Immature natural killer cell (primary cell): ENCODE measurements around the gene MYPOP. TPM values are rescaled to one million over a fixed set of nuclear protein-coding genes. Genes with fewer than 3 reads are reported as not detected.
"Not testable (repeated sequence)": the region's sequence is repeated elsewhere in the genome, so short reads cannot be mapped to it uniquely, and the experiment has no call there.

Experiments used
- DNase-seq, 3 donors: peaks; one replicate each; pipeline ENCODE4 v3.0.0; 2022; ENCODE audit warnings: mixed read lengths in 1 of 3
- H3K27ac Mint-ChIP-seq, 6 donors: one replicate each; pipeline ENCODE4 v1.8.0; 2020; ENCODE audit warnings: mixed read lengths in 6 of 6, mild to moderate bottlenecking in 5 of 6, inconsistent platforms in 4 of 6, moderate library complexity in 3 of 6
- H3K27me3 Mint-ChIP-seq, 3 donors: one replicate each; pipeline ENCODE4 v1.8.0; 2020 to 2021; ENCODE audit warnings: low read depth in 3 of 3, mild to moderate bottlenecking in 3 of 3, mixed read lengths in 3 of 3, moderate library complexity in 3 of 3, inconsistent platforms in 1 of 3
- H3K36me3 Mint-ChIP-seq, 3 donors: one replicate each; pipeline ENCODE4 v1.8.0; 2020; ENCODE audit warnings: mixed read lengths in 3 of 3, inconsistent platforms in 2 of 3, mild to moderate bottlenecking in 2 of 3
- H3K4me1 Mint-ChIP-seq, 2 donors: one replicate each; pipeline ENCODE4 v1.8.0; 2020; ENCODE audit warnings: inconsistent platforms in 2 of 2, mild to moderate bottlenecking in 2 of 2, mixed read lengths in 2 of 2, moderate library complexity in 1 of 2
- H3K4me3 Mint-ChIP-seq, 5 donors: one replicate each; pipeline ENCODE4 v1.8.0; 2020; ENCODE audit warnings: mild to moderate bottlenecking in 5 of 5, mixed read lengths in 5 of 5, inconsistent platforms in 3 of 5, moderate library complexity in 3 of 5
- H3K9me3 Mint-ChIP-seq, 6 donors: one replicate each; pipeline ENCODE4 v1.8.0; 2020; ENCODE audit warnings: mild to moderate bottlenecking in 6 of 6, mixed read lengths in 6 of 6, inconsistent platforms in 4 of 6, moderate library complexity in 3 of 6
- polyA plus RNA-seq, 3 donors: library from polyadenylated mRNA; unstranded; fragments of 300-500 nt; fragmentation: Illumina TruSeq; gene quantifications; one replicate each; pipeline ENCODE4 v1.2.3, GENCODE V29; 2021

Gene MYPOP
- polyA plus RNA-seq, 3 donors from 2014 or later, result 0.12 to 0.45 (median 0.13) TPM

DNA sequence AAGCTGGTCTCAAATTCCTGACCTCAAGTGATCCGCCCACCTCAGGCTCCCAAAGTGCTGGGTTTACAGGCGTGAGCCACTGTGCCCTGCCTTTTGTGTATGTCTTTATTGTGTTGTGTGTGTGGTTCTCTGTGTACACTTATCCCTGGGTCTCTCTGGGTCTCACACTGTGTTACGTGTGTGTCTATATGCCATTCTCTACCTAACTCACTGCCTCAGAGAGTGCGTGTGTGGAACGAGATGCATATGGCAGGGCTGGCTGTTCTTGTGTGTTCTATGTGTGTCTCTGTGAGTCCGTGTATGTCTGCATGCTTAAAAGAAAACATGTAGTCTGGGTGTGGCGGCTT lies 27.8 kb downstream of the MYPOP start:
- Mint-ChIP-seq H3K27me3 (peaks cover 0 to 12% (median 4%) of the 10 kb centered on the region in 3 donors), H3K27ac (peak overlapping the region in 1 of 6 donors; percentile 24), H3K4me3 (peak overlapping the region in 1 of 5 donors; percentile 50), H3K9me3 (no peaks in the 10 kb centered on the region), H3K4me1 (peaks cover 9 to 13% of the 10 kb centered on the region in 2 donors), H3K36me3 (peaks cover 0 to 5% (median 3%) of the 10 kb centered on the region in 3 donors)
- no peak for DNase-seq

- no peak for DNase-seq
- peaks cover 9 to 13% of the 10 kb centered on the region in 2 donors for H3K4me1 Mint-ChIP-seq
- peaks cover 0 to 12% (median 0%) of the 10 kb centered on the region in 3 donors for H3K27me3 Mint-ChIP-seq
- no peaks in the 10 kb centered on the region for H3K9me3 Mint-ChIP-seq
- H3K27ac Mint-ChIP-seq, result no peak overlapping the region
- H3K36me3 Mint-ChIP-seq, result no peaks in the 10 kb centered on the region
- no peak overlapping the region for H3K4me3 Mint-ChIP-seq
These were observed 29.1 kb downstream of the MYPOP start for GRCh38 chr19:45873219-45873772.

GRCh38 chr19:45872095-45872919 lies 30.1 kb downstream of the MYPOP start:
- H3K4me3 Mint-ChIP-seq, result no peak overlapping the region
- no peaks in the 10 kb centered on the region for H3K9me3 Mint-ChIP-seq
- no peak for DNase-seq
- peaks cover 0 to 10% (median 0%) of the 10 kb centered on the region in 3 donors for H3K27me3 Mint-ChIP-seq
- no peaks in the 10 kb centered on the region for H3K36me3 Mint-ChIP-seq
- peaks cover 2 to 7% of the 10 kb centered on the region in 2 donors for H3K4me1 Mint-ChIP-seq
- no peak overlapping the region for H3K27ac Mint-ChIP-seq

DNA sequence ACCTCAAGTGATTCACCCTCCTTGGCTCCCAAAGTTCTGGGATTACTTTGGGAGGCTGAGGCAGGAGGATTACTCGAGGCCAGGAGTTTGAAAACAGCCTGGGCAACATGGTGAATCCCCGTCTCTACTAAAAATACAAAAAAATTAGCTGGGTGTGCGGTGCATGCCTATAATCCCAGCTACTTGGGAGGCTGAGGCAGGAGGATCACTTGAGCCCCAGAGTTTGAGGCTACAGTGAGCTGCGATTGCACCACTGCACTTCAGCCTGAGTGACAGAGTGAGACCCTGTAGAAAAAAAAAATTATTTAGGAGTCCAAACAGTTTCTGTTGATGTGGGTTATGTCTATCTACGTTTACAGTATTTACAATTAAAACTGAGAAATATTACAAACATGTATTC lies 31.6 kb downstream of the MYPOP start:
- DNase-seq, result no peak
- Mint-ChIP-seq H3K27ac (no peak overlapping the region), H3K4me1 (no peaks in the 10 kb centered on the region), H3K9me3 (no peaks in the 10 kb centered on the region), H3K4me3 (no peak overlapping the region), H3K27me3 (peaks cover under 1 to 4% (median 2%) of the 10 kb centered on the region in 3 donors), H3K36me3 (no peaks in the 10 kb centered on the region)

GRCh38 chr19:45867241-45867640 lies 35.2 kb downstream of the MYPOP start:
- not testable (repeated sequence) for H3K36me3 Mint-ChIP-seq, H3K27ac Mint-ChIP-seq, H3K9me3 Mint-ChIP-seq, DNase-seq, H3K4me3 Mint-ChIP-seq
- peaks cover 7 to 14% (median 9%) of the 10 kb centered on the region in 3 donors for H3K27me3 Mint-ChIP-seq
- peaks cover 21 to 24% of the 10 kb centered on the region in 2 donors for H3K4me1 Mint-ChIP-seq

DNA sequence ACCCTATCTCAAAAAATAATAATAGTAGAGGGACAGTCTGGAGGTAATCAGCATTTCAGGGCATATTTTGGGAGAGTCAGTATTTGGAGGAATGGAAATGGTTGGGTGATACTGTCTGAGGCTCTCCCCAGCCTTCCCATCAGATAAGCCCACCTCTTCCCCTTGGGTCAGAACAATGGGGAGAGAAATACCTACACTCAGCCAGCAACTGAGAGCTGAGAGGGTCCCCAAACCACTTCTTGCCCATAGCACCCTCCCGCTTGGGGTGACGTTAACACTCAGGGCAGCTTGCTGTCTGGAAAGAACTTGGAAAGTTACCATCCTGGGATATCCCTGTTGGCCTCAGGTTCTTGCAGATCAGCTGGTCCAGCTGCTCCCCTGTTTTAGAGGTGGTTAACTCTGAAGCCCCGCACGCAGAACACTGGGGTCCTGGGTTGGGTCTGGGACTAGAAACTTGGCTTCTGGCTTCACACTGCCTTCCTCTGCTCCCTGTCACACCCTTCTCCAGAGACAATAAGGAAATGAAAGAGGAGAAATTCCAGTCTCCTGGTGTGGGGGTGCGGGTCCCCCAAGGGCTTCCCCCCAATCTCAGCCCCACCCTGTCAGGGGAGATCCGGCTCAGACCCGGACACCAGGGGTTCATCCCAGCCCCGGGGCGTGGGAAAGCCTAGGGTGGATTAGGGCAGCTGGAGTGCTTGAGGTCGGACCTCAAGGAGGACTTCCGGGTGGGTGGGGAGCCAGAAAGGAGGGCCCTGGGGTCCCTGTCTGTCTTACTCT lies 35.8 kb downstream of the MYPOP start:
- DNase-seq, result no peak
- H3K9me3 Mint-ChIP-seq, result no peaks in the 10 kb centered on the region
- H3K27ac Mint-ChIP-seq, result no peak overlapping the region
- H3K4me1 Mint-ChIP-seq, result peaks cover 24 to 29% of the 10 kb centered on the region in 2 donors
- no peaks in the 10 kb centered on the region for H3K36me3 Mint-ChIP-seq
- H3K27me3 Mint-ChIP-seq, result peaks cover 7 to 15% (median 9%) of the 10 kb centered on the region in 3 donors
- H3K4me3 Mint-ChIP-seq, result no peak overlapping the region

- H3K27ac Mint-ChIP-seq, result no peak overlapping the region
These were observed 37.0 kb downstream of the MYPOP start for GRCh38 chr19:45865269-45865948.

DNA sequence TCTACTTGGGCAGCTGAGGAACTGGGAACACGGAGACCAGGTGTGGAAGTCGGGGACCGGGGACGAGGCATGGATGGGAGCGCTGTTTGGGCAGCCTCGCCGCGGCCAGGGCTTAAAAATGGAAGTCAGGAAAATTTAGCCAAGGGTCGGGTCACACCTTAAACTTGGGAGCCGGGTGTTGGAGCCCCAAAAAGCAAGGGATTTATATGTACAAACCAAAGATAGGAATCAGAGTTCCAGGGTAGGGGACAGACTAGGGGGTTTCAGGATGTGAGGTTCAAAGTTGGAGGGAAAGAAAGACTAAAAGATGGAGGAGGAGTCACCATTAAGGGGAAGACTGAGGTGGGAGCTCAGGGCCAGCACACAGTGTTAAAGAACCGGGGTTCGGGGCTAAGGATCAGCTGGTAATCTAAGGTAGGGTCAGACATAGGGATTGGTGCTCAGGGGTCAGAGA lies 37.8 kb downstream of the MYPOP start:
- H3K36me3 Mint-ChIP-seq, result no peaks in the 10 kb centered on the region
- H3K9me3 Mint-ChIP-seq, result no peaks in the 10 kb centered on the region
- no peak overlapping the region for H3K27ac Mint-ChIP-seq

More at GRCh38 chr19:45865269-45865948, 37.0 kb downstream of the MYPOP start:
- no peak for DNase-seq
- peak overlapping the region in 1 of 5 donors; percentile 25 for H3K4me3 Mint-ChIP-seq
- H3K4me1 Mint-ChIP-seq, result peaks cover 27 to 36% of the 10 kb centered on the region in 2 donors
- no peaks in the 10 kb centered on the region for H3K36me3 Mint-ChIP-seq
- no peaks in the 10 kb centered on the region for H3K9me3 Mint-ChIP-seq
- peaks cover 7 to 15% (median 9%) of the 10 kb centered on the region in 3 donors for H3K27me3 Mint-ChIP-seq

GRCh38 chr19:45863840-45864628 lies 38.4 kb downstream of the MYPOP start, which contains the start of gene FOXA3:
Gene FOXA3 (plus strand): TSS chr19:45864326. CDS start chr19:45864457, 131 bp downstream.
- peak within 1 kb of the TSS; percentile 92 to 97 (median 96) for H3K4me3 Mint-ChIP-seq
- no peaks in the 10 kb centered on the region for H3K9me3 Mint-ChIP-seq
- peak within 1 kb of the TSS; percentile 88 to 99 (median 95) for H3K27ac Mint-ChIP-seq
- H3K27me3 Mint-ChIP-seq, result peaks cover 7 to 15% (median 9%) of the 10 kb centered on the region in 3 donors
- H3K4me1 Mint-ChIP-seq, result peaks cover 28 to 36% of the 10 kb centered on the region in 2 donors
- DNase-seq, result peak; percentile 61 to 63 (median 63)
- no peaks in the 10 kb centered on the region for H3K36me3 Mint-ChIP-seq

More for the DNA sequence above, 37.8 kb downstream of the MYPOP start:
- H3K27me3 Mint-ChIP-seq, result peaks cover 7 to 15% (median 9%) of the 10 kb centered on the region in 3 donors
- no peak for DNase-seq
- H3K4me1 Mint-ChIP-seq, result peaks cover 28 to 36% of the 10 kb centered on the region in 2 donors
- H3K4me3 Mint-ChIP-seq, result peak overlapping the region; percentile 34 to 63 (median 62)

DNA sequence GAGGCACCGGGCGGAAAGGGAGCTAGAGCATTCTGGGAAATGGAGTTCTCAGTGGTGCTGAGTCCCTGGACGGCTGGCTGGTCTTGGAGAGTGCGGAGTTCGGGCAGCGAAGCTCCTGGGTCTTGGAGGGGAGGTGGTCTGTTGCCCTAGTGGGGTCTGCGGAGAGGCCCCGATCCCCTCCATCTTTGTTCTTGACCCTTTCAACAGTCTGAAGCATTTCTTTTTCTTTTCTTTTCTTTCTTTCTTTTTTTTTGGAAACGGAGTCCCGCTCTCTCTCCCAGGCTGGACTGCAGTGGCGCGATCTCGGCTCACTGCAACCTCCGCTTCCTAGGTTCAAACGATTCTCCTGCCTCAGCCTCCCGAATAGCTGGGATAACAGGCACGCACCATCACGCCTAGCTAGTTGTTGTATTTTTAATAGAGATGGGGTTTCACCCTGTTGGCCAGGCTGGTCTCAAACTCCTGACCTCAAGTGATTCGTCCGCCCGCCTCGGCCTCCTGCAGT lies 39.0 kb downstream of the MYPOP start:
- Mint-ChIP-seq H3K27ac (peak overlapping the region; percentile 88 to 99 (median 95)), H3K4me3 (peak overlapping the region; percentile 92 to 97 (median 96)), H3K36me3 (peaks cover 0 to 4% (median under 1%) of the 10 kb centered on the region in 3 donors), H3K27me3 (peaks cover 7 to 15% (median 9%) of the 10 kb centered on the region in 3 donors), H3K4me1 (peaks cover 30 to 41% of the 10 kb centered on the region in 2 donors), H3K9me3 (no peaks in the 10 kb centered on the region)
- no peak for DNase-seq

DNA sequence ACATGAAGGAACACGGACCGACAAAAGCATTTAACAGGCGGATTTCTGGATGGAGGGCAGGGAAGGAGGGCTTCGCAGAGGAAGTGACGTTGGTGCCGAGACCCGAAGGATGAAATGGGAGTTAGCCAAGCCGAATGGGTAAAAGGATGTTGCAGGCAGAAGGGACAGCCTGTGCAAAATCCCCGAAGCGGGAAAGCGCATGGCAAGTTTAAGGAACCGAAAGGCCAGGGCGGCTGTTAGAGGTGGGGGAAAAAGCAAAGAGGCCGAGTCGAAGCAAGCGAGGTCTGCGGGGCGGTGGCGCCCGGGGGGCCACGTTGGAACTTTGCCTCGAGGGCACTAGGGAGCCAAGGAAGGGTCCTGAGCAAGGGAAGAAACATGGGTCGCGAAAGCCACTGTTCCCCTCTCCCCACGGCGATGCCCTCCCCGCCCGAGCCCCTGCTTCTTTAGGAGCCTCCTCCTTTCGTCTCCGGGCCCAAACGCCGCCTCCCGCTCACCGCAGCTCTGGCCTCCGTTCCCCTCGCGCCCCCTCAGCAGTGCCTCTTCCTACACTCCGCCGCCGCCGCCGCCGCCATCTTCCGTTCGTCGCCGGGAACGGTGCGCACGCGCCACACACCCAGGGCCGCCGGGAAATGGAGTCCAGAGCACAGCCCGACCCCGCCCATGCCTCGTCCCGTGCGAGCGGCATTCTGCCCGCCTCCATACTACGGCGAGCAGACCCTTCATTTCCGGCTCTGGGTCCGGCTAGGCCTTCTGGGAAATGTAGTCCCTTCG lies 39.7 kb downstream of the MYPOP start, which contains the start of gene SYMPK:
Gene SYMPK, minus strand, starts transcription at position 584 of the 771 bp plus-strand sequence. CDS start 8,652 bp downstream, outside the sequence.
- H3K4me1 Mint-ChIP-seq, result peaks cover 33 to 45% of the 10 kb centered on the region in 2 donors
- peaks cover 8 to 15% (median 9%) of the 10 kb centered on the region in 3 donors for H3K27me3 Mint-ChIP-seq
- H3K9me3 Mint-ChIP-seq, result no peaks in the 10 kb centered on the region
- peak within 1 kb of the TSS; percentile 92 to 97 (median 96) for H3K4me3 Mint-ChIP-seq
- peak; percentile 98 for DNase-seq
- H3K36me3 Mint-ChIP-seq, result peaks cover 0 to 9% (median 4%) of the 10 kb centered on the region in 3 donors
- H3K27ac Mint-ChIP-seq, result peak within 1 kb of the TSS; percentile 88 to 99 (median 95)

DNA sequence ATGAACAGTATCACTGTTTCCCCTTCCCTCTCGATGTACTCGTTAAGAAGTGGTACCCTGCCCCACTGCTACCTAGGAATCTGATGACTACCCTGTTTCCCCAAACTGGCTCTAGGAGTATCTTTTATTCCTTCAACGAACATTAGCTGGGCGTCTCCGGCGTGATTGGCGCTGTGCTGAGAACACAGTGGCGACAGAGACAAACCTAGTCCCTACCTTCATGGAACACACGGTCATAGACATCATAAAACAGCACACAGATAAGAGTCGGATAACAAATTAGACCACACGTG lies 40.2 kb downstream of the MYPOP start:
- no peaks in the 10 kb centered on the region for H3K9me3 Mint-ChIP-seq
- H3K27me3 Mint-ChIP-seq, result peaks cover 8 to 15% (median 9%) of the 10 kb centered on the region in 3 donors

More for the DNA sequence above, 40.2 kb downstream of the MYPOP start:
- no peak for DNase-seq
- Mint-ChIP-seq H3K36me3 (peaks cover 0 to 9% (median 4%) of the 10 kb centered on the region in 3 donors), H3K4me3 (peak overlapping the region; percentile 92 to 97 (median 96)), H3K4me1 (peaks cover 33 to 45% of the 10 kb centered on the region in 2 donors), H3K27ac (peak overlapping the region; percentile 88 to 99 (median 95))
